ENCODE measurements around the gene SIGMAR1.

GRCh38 chr9:34685591-34685990, 48.0 kb upstream of the SIGMAR1 start:
- TF ChIP-seq, protein P1, sequence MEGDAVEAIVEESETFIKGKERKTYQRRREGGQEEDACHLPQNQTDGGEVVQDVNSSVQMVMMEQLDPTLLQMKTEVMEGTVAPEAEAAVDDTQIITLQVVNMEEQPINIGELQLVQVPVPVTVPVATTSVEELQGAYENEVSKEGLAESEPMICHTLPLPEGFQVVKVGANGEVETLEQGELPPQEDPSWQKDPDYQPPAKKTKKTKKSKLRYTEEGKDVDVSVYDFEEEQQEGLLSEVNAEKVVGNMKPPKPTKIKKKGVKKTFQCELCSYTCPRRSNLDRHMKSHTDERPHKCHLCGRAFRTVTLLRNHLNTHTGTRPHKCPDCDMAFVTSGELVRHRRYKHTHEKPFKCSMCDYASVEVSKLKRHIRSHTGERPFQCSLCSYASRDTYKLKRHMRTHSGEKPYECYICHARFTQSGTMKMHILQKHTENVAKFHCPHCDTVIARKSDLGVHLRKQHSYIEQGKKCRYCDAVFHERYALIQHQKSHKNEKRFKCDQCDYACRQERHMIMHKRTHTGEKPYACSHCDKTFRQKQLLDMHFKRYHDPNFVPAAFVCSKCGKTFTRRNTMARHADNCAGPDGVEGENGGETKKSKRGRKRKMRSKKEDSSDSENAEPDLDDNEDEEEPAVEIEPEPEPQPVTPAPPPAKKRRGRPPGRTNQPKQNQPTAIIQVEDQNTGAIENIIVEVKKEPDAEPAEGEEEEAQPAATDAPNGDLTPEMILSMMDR (IDR thresholded peaks at IDR 0.05) = no peak
- TF ChIP-seq POLR2AphosphoS5 (IDR thresholded peaks at IDR 0.05) = no peak

Data from upper lobe of left lung (tissue), 4 donors.